Measurements from ENCODE around the gene SURF6. TPM values are rescaled to one million over a fixed set of nuclear protein-coding genes. Genes with fewer than 3 reads are reported as not detected.

Gene SURF6
- total RNA-seq, 1 donor from 2014 or later, result 16.0 TPM

GRCh38 chr9:133315997-133316396 lies 20.0 kb downstream of the SURF6 start:
- H3K36me3 Mint-ChIP-seq (ENCODE audit: unreplicated experiment), result no peaks in the 10 kb centered on the region
- H3K9me3 Mint-ChIP-seq (ENCODE audit: unreplicated experiment), result no peaks in the 10 kb centered on the region
- no peak for DNase-seq (ENCODE audit: extremely low spot score, unreplicated experiment)
- no peak overlapping the region for H3K4me3 Mint-ChIP-seq (ENCODE audit: unreplicated experiment)
- no peaks in the 10 kb centered on the region for H3K4me1 Mint-ChIP-seq (ENCODE audit: unreplicated experiment)
- no peak for TF ChIP-seq CTCF (IDR thresholded peaks at IDR 0.05)
- peaks cover 3% of the 10 kb centered on the region for H3K27me3 Mint-ChIP-seq (ENCODE audit: unreplicated experiment)
- H3K27ac Mint-ChIP-seq (ENCODE audit: unreplicated experiment), result no peak overlapping the region

DNA sequence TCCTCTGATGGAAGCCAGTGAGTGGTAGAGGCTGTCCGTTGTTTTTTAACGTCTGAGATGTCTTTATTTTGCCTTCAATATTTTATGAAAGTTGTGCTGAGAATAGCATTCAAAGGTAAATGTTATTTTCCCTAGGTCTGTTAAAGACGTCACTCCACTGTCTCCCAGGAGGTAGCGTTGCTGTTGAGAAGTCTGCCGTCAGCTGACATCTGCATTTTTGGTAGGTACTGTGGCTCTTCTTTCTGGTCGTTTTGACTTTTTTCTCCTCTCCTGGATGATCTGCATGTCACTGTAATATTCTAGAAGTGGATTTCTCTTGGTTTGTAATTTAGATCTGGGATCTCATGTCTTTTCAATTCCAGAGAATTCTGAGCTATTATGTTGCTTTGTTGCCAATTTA lies 26.4 kb downstream of the SURF6 start:
- Mint-ChIP-seq H3K4me1 (ENCODE audit: unreplicated experiment) (peaks cover 14% of the 10 kb centered on the region), H3K4me3 (ENCODE audit: unreplicated experiment) (no peak overlapping the region), H3K27ac (ENCODE audit: unreplicated experiment) (no peak overlapping the region), H3K9me3 (ENCODE audit: unreplicated experiment) (peaks cover 7% of the 10 kb centered on the region), H3K27me3 (ENCODE audit: unreplicated experiment) (peaks cover 8% of the 10 kb centered on the region), H3K36me3 (ENCODE audit: unreplicated experiment) (no peaks in the 10 kb centered on the region)
- TF ChIP-seq CTCF (IDR thresholded peaks at IDR 0.05), result no peak
- DNase-seq (ENCODE audit: extremely low spot score, unreplicated experiment), result no peak

DNA sequence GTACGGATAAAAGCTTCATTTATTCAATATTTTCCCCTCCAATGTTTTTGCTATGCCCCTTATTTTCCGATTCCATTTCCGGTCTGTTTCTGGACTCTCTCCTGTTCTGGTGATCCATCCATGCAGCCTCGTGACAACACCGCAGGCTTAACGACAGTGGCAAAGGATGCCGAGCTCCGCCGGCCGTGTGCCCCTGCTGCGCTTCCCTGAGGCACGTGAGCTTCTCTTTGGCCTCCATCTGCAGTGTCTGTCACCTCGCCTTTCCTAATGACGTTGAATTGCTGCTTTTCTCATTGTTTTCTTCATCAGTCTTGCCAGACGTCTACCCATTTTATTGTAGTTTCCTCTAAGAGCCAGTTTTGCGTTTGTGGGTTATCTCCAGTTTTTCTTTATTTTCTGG lies 28.7 kb downstream of the SURF6 start:
- peaks cover 8% of the 10 kb centered on the region for H3K27me3 Mint-ChIP-seq (ENCODE audit: unreplicated experiment)

GRCh38 chr9:133306242-133307204 lies 29.5 kb downstream of the SURF6 start:
- H3K27ac Mint-ChIP-seq (ENCODE audit: unreplicated experiment), result no peak overlapping the region
- H3K9me3 Mint-ChIP-seq (ENCODE audit: unreplicated experiment), result peaks cover 7% of the 10 kb centered on the region
- H3K4me1 Mint-ChIP-seq (ENCODE audit: unreplicated experiment), result peaks cover 14% of the 10 kb centered on the region
- DNase-seq (ENCODE audit: extremely low spot score, unreplicated experiment), result peak; percentile 70
- peaks cover 14% of the 10 kb centered on the region for H3K27me3 Mint-ChIP-seq (ENCODE audit: unreplicated experiment)
- no peaks in the 10 kb centered on the region for H3K36me3 Mint-ChIP-seq (ENCODE audit: unreplicated experiment)
- no peak overlapping the region for H3K4me3 Mint-ChIP-seq (ENCODE audit: unreplicated experiment)
- no peak for TF ChIP-seq CTCF (IDR thresholded peaks at IDR 0.05)

More for the DNA sequence above, 28.7 kb downstream of the SURF6 start:
- DNase-seq (ENCODE audit: extremely low spot score, unreplicated experiment), result no peak
- peaks cover 14% of the 10 kb centered on the region for H3K4me1 Mint-ChIP-seq (ENCODE audit: unreplicated experiment)
- no peak overlapping the region for H3K27ac Mint-ChIP-seq (ENCODE audit: unreplicated experiment)
- H3K9me3 Mint-ChIP-seq (ENCODE audit: unreplicated experiment), result peaks cover 7% of the 10 kb centered on the region
- H3K36me3 Mint-ChIP-seq (ENCODE audit: unreplicated experiment), result no peaks in the 10 kb centered on the region
- no peak for TF ChIP-seq CTCF (IDR thresholded peaks at IDR 0.05)
- no peak overlapping the region for H3K4me3 Mint-ChIP-seq (ENCODE audit: unreplicated experiment)

DNA sequence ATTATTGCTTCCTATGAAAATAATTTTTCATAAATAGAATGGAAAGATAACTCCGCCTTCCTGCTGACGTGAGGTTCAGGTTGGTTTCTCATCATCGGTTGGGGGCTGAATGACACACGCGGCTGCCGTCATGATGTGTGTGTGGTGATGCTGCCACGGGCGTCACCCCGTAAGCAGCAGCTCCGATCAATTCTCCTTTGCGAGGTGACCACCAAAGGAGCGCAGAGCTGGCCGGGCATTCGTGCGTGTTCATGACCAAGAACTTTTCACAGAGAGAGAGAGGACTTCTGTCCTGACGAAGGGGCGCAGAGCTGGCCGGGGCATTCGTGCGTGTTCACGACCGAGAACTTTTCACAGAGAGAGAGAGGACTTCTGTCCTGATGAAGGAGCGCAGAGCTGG lies 30.3 kb downstream of the SURF6 start:
- Mint-ChIP-seq H3K27me3 (ENCODE audit: unreplicated experiment) (peaks cover 14% of the 10 kb centered on the region), H3K9me3 (ENCODE audit: unreplicated experiment) (peaks cover 7% of the 10 kb centered on the region), H3K27ac (ENCODE audit: unreplicated experiment) (no peak overlapping the region), H3K4me3 (ENCODE audit: unreplicated experiment) (no peak overlapping the region), H3K36me3 (ENCODE audit: unreplicated experiment) (no peaks in the 10 kb centered on the region), H3K4me1 (ENCODE audit: unreplicated experiment) (peaks cover 14% of the 10 kb centered on the region)
- peak; percentile 66 for DNase-seq (ENCODE audit: extremely low spot score, unreplicated experiment)
- no peak for TF ChIP-seq CTCF (IDR thresholded peaks at IDR 0.05)
